PC-9 (cell line): ENCODE measurements around the gene CDCA5. TPM values are rescaled to one million over a fixed set of nuclear protein-coding genes. Genes with fewer than 3 reads are reported as not detected.

ENCODE experiments used
- BruUV-seq: library from RNA; stranded (reverse); fragments of 400-500 nt; replicated peaks from 2 replicates; lab custom pipeline; 2021; lab: Mats Ljungman, UMichigan
- CTCF ChIA-PET: fragments of 300-600 bp; sonication (Branson Sonifier 250); formaldehyde crosslinking; loops from one replicate; lab custom pipeline; 2022; ENCODE audit warnings: antibody characterized with exemption; lab: Charles Lee
- POLR2A ChIA-PET: fragments of 300-600 bp; sonication (Branson Sonifier 250); formaldehyde crosslinking; loops from one replicate; lab custom pipeline; 2022; ENCODE audit warnings: antibody characterized with exemption; ENCODE audit not compliant: unreplicated experiment; lab: Charles Lee
- DNase-seq, 2 experiments: peaks; one replicate each; pipeline versions ENCODE4 v3.0.0 to v3.0.0-alpha.2; 2015 to 2022; ENCODE audit warnings: mixed read lengths in 1 of 2
- H2AFZ ChIP-seq: fragments of 200-600 bp; sonication (generic); 2 replicates; pipeline ENCODE4 v1.8.1; 2017; ENCODE audit warnings: antibody characterized with exemption
- H3F3A ChIP-seq: fragments of 200-600 bp; sonication (generic); 2 replicates; pipeline ENCODE4 v1.8.1; 2017; ENCODE audit warnings: antibody characterized with exemption, mild to moderate bottlenecking, low read depth; ENCODE audit not compliant: insufficient read depth
- H3K27ac ChIP-seq: fragments of 200-600 bp; sonication (generic); 2 replicates; pipeline ENCODE4 v1.6.1; 2016; ENCODE audit warnings: mixed run types
- H3K27me3 ChIP-seq: fragments of 200-600 bp; sonication (generic); 2 replicates; pipeline ENCODE4 v1.6.1; 2016; ENCODE audit warnings: low read depth, mixed run types; ENCODE audit not compliant: insufficient read depth
- H3K36me3 ChIP-seq: fragments of 200-600 bp; sonication (generic); 2 replicates; pipeline ENCODE4 v1.6.1; 2016; ENCODE audit warnings: low read depth, mixed run types
- H3K4me1 ChIP-seq: fragments of 200-600 bp; sonication (generic); replicated peaks from 2 replicates; pipeline ENCODE4 v1.6.1; 2016; ENCODE audit warnings: mixed run types; ENCODE audit not compliant: insufficient read depth
- H3K4me2 ChIP-seq: fragments of 200-600 bp; sonication (generic); 2 replicates; pipeline ENCODE4 v1.6.1; 2017; ENCODE audit warnings: mixed run types
- H3K4me3 ChIP-seq: fragments of 200-600 bp; sonication (generic); 2 replicates; pipeline ENCODE4 v1.6.1; 2016; ENCODE audit warnings: mixed run types
- H3K79me2 ChIP-seq: fragments of 200-600 bp; sonication (generic); 2 replicates; pipeline ENCODE4 v1.6.1; 2017; ENCODE audit warnings: low read depth, mixed run types
- H3K9me2 ChIP-seq: fragments of 200-600 bp; sonication (generic); 2 replicates; pipeline ENCODE4 v1.8.1; 2017; ENCODE audit warnings: mild to moderate bottlenecking; ENCODE audit not compliant: insufficient read depth
- H3K9me3 ChIP-seq: fragments of 200-600 bp; sonication (generic); 2 replicates; pipeline ENCODE4 v1.8.1; 2016; ENCODE audit warnings: low read depth; ENCODE audit not compliant: insufficient read depth
- H4K20me1 ChIP-seq: fragments of 200-600 bp; sonication (generic); 2 replicates; pipeline ENCODE4 v1.8.1; 2017; ENCODE audit not compliant: insufficient read depth
- EZH2 ChIP-seq: fragments of 200-600 bp; sonication (generic); IDR thresholded peaks from 2 replicates; pipeline ENCODE4 v1.8.0; 2017; ENCODE audit warnings: antibody characterized with exemption, low read depth
- intact Hi-C: fragments of 100-400 bp; cut with micrococcal nuclease; formaldehyde crosslinking; loops from one replicate; pipeline ENCODE4 v1.10.0; 2022; ENCODE audit not compliant: unreplicated experiment
- total RNA-seq: library from RNA; stranded (reverse); gene quantifications from 2 replicates; pipeline ENCODE4 v1.2.3, GENCODE V29; 2021
- TF ChIP-seq, protein P1 (sequence below): fragments of 200-600 bp; sonication (generic); conservative IDR thresholded peaks from 2 replicates; pipeline ENCODE4 v1.6.1; 2017; ENCODE audit warnings: mixed run types, antibody characterized with exemption, mild to moderate bottlenecking, moderate library complexity

The CDCA5 gene
- total RNA-seq, 1 experiment from 2014 or later, result 86.4 TPM

GRCh38 chr11:65051398-65051858 is 32.4 kb downstream of the CDCA5 start:
- H3F3A ChIP-seq, result no peaks in the 10 kb centered on the region; the same call in 1 of the 2 replicates
- TF ChIP-seq, protein P1, sequence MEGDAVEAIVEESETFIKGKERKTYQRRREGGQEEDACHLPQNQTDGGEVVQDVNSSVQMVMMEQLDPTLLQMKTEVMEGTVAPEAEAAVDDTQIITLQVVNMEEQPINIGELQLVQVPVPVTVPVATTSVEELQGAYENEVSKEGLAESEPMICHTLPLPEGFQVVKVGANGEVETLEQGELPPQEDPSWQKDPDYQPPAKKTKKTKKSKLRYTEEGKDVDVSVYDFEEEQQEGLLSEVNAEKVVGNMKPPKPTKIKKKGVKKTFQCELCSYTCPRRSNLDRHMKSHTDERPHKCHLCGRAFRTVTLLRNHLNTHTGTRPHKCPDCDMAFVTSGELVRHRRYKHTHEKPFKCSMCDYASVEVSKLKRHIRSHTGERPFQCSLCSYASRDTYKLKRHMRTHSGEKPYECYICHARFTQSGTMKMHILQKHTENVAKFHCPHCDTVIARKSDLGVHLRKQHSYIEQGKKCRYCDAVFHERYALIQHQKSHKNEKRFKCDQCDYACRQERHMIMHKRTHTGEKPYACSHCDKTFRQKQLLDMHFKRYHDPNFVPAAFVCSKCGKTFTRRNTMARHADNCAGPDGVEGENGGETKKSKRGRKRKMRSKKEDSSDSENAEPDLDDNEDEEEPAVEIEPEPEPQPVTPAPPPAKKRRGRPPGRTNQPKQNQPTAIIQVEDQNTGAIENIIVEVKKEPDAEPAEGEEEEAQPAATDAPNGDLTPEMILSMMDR, result no peak
- TF ChIP-seq EZH2, result no peak
- intact Hi-C loops, result no loop called here
- no peaks in the 10 kb centered on the region for H3K9me3 ChIP-seq
- H4K20me1 ChIP-seq, result no peaks in the 10 kb centered on the region
- no TSS peak for BruUV-seq
- POLR2A ChIA-PET, result no interaction called here
- no peaks in the 10 kb centered on the region for H3K36me3 ChIP-seq
- H2AFZ ChIP-seq, result no peak overlapping the region
- H3K27ac ChIP-seq, result no peak overlapping the region
- H3K9me2 ChIP-seq, result no peaks in the 10 kb centered on the region
- no peaks in the 10 kb centered on the region for H3K4me1 ChIP-seq
- no peaks in the 10 kb centered on the region for H3K27me3 ChIP-seq
- CTCF ChIA-PET, result no interaction called here
- H3K79me2 ChIP-seq, result no peaks in the 10 kb centered on the region
- DNase-seq, result no peak
- H3K4me2 ChIP-seq, result no peak overlapping the region
- H3K4me3 ChIP-seq, result no peak overlapping the region

DNA sequence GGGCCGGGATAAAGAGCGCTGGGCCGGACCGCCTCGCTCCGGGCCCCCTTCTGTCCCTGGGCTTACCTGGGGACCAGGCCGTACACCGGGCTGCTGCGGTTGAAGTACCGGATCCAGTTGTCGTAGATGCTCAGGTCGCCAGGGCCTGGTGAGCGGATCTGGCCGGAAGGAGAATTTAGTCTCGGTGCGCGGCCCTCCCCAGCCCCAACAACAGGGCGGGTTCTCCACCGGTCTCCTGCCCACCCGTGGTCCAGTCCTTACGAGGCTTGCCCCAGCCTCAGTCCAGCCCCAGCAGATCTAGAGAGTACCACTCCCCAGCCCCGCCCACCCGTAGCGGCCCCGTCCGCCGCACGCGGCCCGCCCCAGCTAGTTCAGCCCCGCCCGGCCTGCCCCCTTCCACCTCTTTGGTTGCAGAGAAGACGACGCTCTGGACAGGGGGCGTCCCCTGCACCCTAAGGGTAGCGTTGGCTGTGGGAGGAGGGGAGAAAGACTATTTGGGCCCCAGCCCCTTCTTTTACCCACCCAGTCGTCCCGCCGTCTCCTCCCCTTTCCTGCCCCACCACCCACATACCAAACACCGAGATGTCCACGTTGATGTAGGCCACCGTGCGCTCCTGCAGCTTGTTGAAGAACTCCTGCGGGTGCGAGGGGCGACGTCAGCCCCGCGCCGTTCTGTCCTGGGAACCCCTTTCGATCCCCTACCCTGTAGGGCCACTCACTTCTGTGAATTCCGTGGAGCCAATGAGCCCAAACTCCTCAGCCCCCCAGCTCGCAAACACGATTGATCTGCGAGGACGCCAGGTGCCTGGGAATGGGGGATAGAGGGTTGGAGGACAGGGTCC is 36.0 kb downstream of the CDCA5 start:
- no peaks in the 10 kb centered on the region for H4K20me1 ChIP-seq
- no peak overlapping the region for H2AFZ ChIP-seq
- no peak overlapping the region for H3K4me2 ChIP-seq
- H3K9me3 ChIP-seq, result no peaks in the 10 kb centered on the region
- H3K36me3 ChIP-seq, result no peaks in the 10 kb centered on the region
- H3K27me3 ChIP-seq, result no peaks in the 10 kb centered on the region
- CTCF ChIA-PET, result no interaction called here
- intact Hi-C loops, result no loop called here
- H3K27ac ChIP-seq, result no peak overlapping the region
- H3K4me1 ChIP-seq, result peaks cover 7% of the 10 kb centered on the region
- peaks cover 11% of the 10 kb centered on the region; the same call in 1 of the 2 replicates for H3F3A ChIP-seq
- POLR2A ChIA-PET, result no interaction called here
- DNase-seq, result no peak
- no TSS peak for BruUV-seq
- no peak overlapping the region for H3K4me3 ChIP-seq
- H3K9me2 ChIP-seq, result no peaks in the 10 kb centered on the region
- H3K79me2 ChIP-seq, result peaks cover 12% of the 10 kb centered on the region
- no peak for TF ChIP-seq EZH2
- TF ChIP-seq, protein P1, result no peak

DNA sequence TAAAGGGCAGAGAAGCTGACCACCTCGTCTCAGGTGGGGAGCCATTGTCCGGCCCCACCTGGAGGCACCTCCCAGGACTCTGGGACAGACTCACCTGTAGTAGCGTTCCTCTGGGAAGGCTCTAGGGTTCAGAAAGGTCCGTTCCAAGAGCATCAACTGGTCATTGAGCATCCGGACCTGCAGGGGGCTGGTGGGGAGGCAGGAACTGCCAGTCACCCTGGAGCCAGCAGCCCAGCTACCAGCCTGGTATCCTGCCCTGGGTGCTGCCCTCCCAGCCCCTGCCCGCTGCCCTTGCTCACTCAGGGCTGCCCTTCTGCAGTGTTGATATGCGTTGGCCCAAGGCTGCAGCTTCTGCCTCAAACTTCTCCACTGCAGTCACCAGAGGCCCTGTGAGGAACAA is 38.1 kb downstream of the CDCA5 start:
- Histone ChIP-seq H3K9me2 (no peaks in the 10 kb centered on the region), H3K4me2 (no peak overlapping the region), H3K27me3 (no peaks in the 10 kb centered on the region), H2AFZ (no peak overlapping the region), H4K20me1 (no peaks in the 10 kb centered on the region), H3K79me2 (peaks cover 23% of the 10 kb centered on the region), H3K4me3 (no peak overlapping the region), H3F3A (peaks cover 12% of the 10 kb centered on the region; the same call in 1 of the 2 replicates), H3K4me1 (peaks cover 17% of the 10 kb centered on the region), H3K9me3 (no peaks in the 10 kb centered on the region), H3K27ac (no peak overlapping the region), H3K36me3 (no peaks in the 10 kb centered on the region)
- intact Hi-C loops, result no loop called here
- no TSS peak for BruUV-seq
- CTCF ChIA-PET, result interaction anchor here (0.6 kb wide), 1 partner anchor 24 kb away, joined by 3 read pairs; no protein-coding TSS in a partner anchor
- DNase-seq, result no peak
- POLR2A ChIA-PET, result no interaction called here
- no peak for TF ChIP-seq EZH2
- TF ChIP-seq, protein P1, result no peak
